ENCODE measurements around the gene ARHGAP28.
"Not testable (repeated sequence)": the region's sequence is repeated elsewhere in the genome, so short reads cannot be mapped to it uniquely, and the experiment has no call there.

The ARHGAP28 gene

DNA sequence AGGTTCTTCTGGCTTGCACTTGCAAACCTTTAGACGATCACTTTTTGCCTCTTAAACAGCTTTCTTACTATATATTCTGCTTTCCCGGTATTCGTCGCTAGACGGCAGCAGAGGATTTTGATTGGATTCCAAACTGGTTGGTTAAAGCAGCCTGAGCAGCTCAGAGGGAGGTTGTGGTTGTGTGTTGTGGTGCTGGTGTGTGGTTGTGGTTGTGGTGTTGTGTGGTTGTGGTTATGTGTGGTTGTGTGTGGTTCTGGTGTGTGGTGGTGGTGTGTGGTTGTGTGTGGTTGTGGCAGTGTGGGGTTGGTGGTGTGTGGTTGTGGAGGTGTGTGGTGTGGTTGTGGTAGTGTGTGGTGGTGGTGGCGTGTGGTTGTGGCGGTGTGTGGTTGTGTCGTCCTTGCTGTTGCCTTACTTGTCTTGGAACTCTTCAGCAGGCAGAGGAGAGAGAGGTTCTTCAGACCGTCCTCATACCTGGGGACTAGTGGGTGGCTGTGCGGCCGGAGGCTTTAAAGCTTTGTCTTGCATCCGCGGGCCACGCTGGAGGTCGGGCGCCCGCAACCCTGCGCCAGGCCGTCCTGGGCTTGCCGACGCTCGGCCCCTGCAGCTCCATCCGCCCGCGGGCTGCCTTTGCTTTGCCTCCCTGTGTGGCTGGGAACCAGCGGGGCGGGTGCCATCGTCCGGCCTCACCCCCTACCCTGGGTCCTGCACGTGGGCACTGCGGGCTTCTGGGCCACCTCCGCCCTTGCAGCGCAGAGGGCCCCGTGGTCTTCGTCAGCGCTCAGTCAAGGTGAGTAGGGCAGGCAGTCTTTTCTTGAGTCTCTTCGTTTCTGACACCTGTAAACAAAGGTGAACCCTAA lies 190.8 kb downstream of the ARHGAP28 start:
- in situ Hi-C loops (cut with MboI; ENCODE audit: low sequenced_read_pairs) = no loop called here

DNA sequence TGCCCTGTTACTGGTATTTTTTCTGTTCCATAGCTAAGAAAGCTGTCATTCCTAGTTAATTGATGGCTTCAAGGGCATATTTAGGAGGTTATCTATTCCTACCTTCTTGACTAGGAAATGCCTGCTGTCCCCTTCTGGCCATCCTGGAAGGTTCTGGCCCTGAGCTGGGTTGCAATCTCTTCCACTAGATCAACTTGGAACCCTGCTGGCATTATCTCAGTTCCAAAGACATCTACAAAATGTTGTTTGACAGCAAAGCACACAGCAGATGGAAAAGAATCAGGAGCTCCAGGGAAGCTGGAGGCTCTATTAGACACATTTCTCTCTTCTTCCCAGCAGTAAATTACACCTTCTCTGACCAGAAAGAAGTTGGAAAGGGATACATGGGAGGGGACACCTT lies 192.1 kb downstream of the ARHGAP28 start:
- in situ Hi-C loops (cut with MboI; ENCODE audit: low sequenced_read_pairs) = no loop called here

DNA sequence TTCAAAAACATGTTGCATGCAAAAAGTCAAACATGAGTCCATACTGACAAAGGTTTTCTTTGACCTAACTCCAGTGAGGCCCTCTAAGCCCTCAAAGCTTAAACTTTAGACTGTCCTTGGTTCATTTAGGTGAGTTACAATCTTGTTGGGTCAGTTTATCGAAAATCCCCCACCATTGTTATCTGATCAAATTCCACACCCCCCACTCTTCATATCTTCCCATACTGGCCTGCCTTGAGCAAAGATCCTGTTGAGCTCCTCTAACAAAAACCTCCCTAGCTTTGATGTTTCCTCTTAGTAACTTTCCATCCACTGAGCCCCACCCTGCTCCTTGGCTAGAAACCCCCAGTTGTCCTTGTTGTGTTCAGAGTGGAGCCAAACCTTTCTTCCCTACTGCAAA lies 193.7 kb downstream of the ARHGAP28 start:
- in situ Hi-C loops (cut with MboI; ENCODE audit: low sequenced_read_pairs) = no loop called here

DNA sequence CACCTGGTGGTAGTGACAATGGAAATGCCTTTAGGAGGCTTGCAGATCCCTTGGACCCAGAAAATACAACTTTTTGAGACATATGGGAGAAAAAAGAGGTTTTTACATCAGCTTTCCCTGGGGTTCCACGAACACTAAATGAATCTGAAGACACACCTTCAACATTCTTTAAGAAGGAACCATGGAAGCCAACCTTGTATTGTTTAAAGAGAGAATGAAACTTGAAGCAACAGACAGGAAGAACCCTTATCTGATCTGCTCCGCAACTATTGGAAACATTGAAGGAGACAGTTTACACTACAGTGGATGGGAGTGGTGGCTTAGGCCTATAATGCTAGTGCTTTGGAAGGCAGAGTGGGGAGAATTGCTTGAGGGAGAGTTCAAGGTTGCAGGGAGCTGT lies 197.6 kb downstream of the ARHGAP28 start:
- in situ Hi-C loops (cut with MboI; ENCODE audit: low sequenced_read_pairs) = no loop called here

DNA sequence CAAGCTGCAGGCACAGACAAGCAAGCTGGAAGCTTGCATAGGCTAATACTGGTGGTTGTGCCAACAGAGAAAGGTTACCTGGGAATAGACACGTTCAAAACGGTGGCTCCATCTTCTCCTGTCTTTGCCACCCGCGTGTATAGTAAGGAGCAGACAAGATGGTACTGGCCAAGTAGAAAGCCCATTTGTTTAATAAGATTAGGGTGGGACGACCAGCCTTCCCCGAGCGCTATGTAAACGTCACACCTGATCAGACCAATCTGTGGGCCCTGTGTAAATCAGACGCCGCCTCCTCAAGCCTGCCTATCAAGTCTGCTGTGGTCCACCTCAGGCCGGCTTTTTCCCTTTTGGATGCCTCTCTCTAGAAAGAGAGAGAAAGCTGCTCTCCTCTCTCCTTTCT lies 198.8 kb downstream of the ARHGAP28 start:
- in situ Hi-C loops (cut with MboI; ENCODE audit: low sequenced_read_pairs) = no loop called here

DNA sequence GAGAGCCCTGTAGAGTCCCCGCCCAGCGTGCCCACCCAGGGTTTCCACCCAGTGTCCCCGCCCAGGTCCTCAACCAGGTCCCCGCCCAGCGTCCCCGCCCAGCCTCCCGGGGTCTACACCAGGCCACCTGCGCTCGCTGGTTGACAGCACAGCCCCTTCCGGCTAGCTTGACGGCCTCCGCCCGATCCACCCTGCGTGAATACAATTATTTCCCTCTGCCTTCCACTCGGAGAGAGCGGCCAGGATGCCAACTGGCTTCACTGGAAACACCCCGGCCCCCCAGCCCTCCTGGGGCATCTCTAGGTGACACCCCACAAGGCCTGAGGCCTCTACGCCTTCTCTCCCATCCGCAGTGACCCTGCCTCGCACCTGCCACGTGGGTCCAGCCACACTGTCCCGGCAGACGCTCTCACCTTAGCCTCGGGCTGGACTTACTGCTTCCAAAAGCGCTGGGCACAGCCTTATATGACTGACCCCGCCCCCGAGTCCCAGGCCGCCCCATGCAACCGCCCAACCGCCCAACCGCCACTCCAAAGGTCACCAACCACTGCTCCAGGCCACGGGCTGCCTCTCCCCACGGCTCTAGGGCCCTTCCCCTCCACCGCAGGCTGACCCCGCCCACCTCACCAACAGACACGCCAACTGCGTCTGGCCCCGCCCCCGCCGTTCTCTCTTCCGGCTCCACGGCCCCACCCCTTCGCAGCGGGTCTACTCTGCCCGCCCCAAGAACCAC lies 200.0 kb downstream of the ARHGAP28 start:
- in situ Hi-C loops (cut with MboI; ENCODE audit: low sequenced_read_pairs) = no loop called here

DNA sequence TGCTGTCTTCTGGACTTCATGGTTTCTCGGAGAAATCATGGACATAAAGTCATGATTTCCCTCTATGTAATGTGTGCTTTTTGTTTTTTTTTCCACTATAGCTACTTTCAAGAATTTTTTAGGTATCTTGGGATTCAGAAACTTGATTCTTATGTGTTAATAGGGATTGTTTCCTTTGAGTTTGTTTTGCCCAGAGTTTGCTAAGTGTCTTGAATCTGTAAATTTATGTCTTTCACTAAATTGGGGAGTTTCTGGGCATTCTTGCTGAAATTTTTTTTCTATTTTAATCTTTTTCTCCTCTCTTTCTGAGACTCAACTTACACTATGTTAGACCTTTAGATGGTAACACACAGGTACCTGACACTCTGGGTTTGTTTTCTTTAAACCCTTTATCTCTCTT lies 205.3 kb downstream of the ARHGAP28 start:
- in situ Hi-C loops (cut with MboI; ENCODE audit: low sequenced_read_pairs) = no loop called here

DNA sequence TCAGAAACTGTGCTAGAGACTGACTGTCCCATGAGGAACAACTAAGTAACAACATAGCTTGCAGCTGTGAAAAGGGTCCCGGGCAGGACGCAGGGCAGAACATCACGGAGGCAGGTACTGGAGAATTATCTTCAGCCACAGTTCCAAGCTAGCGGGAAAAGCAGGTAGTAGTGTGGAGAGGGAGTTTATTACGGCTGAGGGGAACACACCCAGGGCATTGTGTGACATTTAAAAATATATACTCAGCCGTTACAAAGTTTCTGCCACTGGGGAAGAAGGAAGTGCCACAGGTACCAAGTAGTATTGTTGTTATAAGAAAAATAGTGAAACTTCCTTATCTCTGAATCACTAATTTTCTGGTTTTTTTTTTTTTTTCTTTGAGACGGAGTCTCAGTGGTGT lies 208.5 kb downstream of the ARHGAP28 start:
- in situ Hi-C loops (cut with MboI; ENCODE audit: low sequenced_read_pairs) = no loop called here

DNA sequence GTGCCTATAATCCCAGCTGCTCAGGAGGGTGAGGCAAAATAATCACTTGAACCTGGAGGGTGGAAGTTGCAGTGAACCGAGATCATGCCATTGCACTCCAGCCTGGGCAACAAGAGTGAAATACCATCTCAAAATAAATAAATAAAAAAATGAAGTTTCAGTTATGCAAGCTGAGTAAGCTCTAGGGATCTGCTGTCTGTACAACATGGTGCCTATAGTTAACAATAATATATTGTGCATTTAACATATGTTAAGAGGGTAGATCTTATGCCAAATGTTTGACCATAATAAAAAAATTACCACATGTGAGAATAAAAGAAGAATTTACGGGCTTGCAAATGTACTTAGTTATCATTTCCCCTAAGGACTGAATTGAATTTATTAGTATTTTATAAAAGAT lies 208.9 kb downstream of the ARHGAP28 start:
- in situ Hi-C loops (cut with MboI; ENCODE audit: low sequenced_read_pairs) = not testable (repeated sequence)

DNA sequence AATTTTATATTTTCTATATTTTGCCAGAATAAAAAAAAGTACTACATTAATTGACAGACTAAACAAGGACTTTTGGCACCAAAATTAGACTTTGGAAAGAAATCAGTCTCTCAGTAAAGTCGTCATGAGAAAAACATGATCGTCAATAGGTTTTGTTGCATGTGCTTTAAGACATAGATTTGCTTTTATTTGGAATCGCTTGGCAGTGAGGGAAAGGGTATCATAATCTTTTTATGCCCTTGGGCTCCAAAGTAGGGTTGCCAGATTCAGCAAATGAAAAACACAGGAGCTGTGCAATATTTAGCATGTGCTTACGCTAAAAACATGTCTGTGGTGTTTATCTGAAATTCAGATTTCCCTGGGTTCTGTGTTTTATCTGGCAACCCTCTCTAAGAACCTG lies 210.5 kb downstream of the ARHGAP28 start:
- in situ Hi-C loops (cut with MboI; ENCODE audit: low sequenced_read_pairs) = no loop called here

DNA sequence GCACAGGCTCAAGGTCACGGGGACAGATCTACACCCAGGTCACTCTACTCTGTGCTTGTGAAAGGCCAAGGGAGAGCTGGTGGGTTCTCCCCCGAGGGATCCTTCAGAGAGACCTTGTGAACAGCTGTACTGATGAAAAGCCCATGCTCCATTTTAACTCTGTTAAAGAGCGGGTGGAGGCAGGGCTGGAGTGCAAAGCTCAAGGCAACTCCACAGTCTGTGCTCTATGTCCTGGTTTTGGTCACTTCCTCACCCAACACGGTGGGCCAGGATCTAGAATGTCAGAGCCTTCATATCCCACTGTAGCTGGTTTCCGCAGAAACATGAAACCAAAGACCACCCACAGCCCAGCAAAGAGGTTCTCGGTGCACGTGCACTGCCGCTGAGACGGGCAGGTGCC lies 210.9 kb downstream of the ARHGAP28 start:
- in situ Hi-C loops (cut with MboI; ENCODE audit: low sequenced_read_pairs) = no loop called here

DNA sequence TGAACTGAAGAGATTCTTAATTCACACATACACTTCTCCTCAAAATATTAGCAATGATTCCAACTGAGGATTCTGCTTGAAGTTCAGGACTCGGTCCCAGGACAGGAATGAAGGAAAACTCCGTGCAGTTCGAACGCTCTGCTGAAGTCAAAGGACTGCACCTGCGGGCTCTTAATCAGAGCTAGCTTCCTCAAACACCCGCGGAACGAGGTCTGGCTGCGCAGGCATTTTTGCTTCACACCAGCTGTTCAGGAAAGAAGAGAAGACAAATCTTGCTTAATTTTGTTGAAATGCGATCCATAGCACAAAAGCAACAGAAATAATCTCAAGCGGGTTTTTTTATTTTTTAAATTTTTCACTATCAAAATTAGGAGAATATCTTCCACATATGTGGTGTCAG lies 212.5 kb downstream of the ARHGAP28 start:
- in situ Hi-C loops (cut with MboI; ENCODE audit: low sequenced_read_pairs) = no loop called here

DNA sequence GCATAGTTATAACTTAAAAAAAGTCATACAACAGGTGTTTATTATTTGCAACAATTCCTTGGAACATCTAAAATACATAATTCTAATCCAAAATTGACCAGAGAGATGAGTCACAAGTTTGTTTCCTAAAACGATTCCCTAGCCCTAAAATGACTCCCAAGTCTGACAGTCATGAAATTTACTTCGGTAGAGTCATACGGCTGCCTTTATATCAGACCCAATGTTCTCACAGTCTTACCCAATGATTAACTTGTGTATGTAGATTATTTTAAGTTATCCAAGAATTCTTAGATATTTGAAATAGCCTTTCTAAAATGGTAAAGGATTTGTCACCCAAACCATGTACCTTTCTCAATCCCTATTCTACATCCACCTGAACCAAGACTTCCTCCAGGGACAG lies 213.2 kb downstream of the ARHGAP28 start:
- in situ Hi-C loops (cut with MboI; ENCODE audit: low sequenced_read_pairs) = no loop called here

DNA sequence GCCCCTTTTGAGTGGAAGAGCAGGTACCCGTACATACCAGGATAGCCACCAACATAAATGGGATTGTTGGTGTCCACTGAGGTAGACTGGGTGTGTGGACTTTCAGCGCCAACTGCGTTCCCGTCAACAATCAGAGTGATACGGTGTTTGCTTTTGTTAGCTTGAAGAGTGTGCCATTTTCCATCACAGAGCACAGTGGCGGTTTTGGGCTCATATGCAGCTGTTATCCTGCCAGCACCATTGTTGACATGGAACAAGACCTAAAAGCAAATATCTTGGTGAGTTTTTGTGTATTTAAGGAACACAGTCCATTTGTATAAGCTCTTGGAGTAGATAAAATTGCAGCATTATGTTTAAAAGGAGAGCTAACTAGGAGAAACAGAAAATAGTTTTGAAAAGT lies 213.6 kb downstream of the ARHGAP28 start:
- in situ Hi-C loops (cut with MboI; ENCODE audit: low sequenced_read_pairs) = no loop called here

DNA sequence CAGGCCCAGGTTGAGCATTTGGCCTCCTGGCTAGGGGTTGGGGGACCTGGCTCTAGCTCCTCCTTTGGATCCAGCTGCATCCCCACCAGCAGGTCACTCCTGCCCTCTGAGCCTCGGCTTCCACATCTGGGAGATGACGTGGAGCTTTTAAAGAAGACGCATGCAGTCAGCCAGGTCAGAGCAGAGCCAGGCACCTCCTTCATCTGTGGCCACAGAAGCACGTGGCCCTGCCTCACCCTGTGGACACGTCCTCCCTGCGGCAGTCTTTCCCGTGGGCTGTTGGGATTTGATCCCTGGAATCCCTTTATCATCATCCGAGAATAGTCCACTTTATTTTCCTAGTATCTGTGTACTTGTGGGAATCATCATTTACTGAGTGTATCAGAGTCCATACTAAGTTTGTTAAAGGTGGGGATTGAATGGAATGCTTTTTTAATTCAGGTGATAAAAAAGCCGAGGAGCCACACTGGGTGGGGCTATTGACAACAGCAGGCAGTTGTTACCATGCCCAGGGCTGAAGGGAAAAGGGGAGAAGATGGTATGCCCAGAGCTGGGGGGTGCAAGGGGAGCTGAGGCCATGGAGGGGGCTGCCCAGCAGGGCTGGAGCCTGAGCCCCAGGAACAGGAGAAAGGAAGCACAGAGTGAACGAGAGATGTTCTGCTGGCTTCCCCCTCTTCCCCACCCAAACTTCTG lies 218.0 kb downstream of the ARHGAP28 start:
- in situ Hi-C loops (cut with MboI; ENCODE audit: low sequenced_read_pairs) = no loop called here

DNA sequence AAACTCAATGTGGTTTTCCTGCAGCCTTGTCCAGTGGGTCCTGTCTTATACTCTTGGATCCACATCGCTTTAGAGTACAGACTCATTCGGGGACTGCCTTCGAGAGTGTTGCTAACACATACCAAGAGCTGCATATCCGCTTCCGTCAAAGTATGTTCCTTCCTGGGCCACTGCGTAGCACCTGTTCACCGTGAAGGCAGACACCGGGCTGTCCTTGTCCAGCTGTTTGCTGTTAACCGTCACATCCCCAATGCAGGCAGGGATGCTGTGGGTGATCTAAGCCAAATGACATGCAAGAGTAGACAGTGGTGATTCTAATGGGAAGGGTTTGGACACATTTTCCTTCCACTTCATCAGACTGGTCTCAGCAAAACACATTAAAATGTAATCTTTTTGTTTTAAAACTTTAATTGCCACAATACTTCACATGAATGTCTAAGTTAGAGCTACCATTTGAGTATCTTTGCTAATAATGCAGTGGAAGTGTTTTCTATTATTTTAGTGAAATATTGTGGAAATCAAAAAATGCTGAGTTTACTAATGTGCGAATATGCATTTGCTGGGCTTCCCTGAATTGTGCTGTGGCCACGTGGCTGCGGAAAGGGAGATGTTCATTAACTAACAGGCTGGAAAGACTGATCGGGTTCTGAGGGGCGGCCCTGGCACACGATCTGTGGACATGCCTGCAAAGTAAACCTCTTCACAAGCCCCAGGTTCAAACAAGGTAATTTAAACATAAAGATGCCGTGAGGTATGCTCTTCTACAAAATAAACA lies 219.0 kb downstream of the ARHGAP28 start:
- in situ Hi-C loops (cut with MboI; ENCODE audit: low sequenced_read_pairs) = no loop called here

DNA sequence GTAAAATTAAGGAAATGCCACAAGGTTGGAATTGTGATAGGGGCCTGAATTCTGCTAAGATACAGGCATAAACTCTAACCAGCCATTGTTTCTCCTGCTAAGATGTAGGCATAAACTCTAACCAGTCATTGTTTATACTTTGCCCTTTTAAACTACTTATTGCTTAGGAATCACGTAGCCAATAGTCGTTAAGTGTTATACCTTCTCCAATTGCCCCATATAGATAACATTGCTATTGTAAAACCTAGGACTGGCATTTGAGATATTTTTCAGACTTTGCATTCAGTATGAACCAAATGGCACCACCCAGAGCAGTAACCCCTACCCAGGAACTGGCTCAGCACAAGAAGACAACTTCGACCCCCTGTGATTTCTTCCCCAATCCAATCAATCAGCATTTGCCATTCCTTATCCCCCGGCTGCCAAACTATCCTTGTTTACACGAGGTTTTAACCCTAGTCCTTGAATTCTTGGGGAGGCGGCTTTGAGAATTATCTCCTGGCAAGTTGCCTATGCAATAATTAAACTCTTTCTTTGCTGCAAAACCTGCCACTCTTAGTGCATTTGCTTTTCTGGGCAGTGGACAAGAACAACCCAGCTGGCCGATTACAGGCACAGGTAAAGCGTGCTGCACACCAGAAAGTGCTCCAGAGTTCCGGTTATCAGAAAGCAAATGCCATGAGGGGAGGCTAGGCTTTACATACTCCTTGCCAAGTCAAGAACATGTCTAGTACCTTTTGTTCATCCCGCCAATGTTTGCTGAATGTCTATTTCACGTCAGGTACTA lies 220.5 kb downstream of the ARHGAP28 start:
- in situ Hi-C loops (cut with MboI; ENCODE audit: low sequenced_read_pairs) = no loop called here

DNA sequence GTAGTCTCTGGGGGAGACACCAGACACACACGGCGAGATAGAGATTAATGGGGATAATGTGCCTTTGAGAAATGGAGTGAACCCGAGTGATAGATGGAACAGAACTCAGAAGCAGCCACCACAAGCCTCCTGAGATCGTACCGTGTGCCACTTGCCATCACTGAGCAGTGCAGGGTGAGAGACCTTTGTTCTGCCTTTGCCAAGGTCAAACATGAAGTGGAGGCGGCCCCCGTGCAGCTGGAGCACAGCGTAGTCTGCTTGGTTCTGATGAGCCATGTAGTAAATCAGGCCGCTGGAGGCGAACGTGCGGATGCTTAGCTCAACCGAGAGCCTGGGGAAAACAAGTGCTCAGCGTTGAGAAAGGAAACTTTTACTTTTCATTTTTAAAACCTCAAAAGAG lies 221.1 kb downstream of the ARHGAP28 start:
- in situ Hi-C loops (cut with MboI; ENCODE audit: low sequenced_read_pairs) = no loop called here

DNA sequence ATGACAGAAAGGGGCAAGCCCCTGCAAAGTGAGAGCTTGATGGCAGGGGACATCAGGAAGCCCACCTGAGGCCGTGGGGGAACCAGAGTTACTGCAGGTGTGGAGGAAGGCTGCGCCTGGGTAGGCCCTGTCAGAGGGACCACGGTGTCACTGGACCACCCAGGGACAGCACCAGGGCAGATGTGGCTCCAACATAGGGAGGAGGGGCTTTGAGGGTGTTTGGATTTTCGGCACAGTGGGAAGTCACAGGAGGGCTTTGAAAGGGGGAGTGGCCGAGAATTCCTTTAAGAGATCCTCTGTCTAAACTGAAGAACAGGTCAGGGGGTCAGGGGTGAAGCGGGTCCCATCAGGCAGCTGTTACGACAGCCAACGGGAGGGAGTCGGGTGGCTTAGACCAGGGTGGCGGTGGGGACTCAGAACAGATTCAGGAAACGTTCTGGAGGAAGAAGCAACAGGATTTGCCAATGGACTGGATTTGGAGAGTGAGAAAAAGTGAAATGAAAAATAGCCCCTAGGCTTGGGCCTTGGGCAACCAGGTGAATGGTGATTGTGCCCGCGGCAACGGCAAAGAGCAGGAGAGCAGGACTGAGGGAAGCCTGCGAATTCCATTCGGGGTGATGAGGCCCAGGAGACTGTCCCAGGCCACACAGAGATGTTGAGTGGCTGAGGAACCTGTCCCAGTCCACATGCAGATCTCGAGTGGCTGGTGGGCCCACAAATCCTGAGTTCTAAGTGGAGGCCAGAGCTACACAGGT lies 222.0 kb downstream of the ARHGAP28 start:
- in situ Hi-C loops (cut with MboI; ENCODE audit: low sequenced_read_pairs) = no loop called here

DNA sequence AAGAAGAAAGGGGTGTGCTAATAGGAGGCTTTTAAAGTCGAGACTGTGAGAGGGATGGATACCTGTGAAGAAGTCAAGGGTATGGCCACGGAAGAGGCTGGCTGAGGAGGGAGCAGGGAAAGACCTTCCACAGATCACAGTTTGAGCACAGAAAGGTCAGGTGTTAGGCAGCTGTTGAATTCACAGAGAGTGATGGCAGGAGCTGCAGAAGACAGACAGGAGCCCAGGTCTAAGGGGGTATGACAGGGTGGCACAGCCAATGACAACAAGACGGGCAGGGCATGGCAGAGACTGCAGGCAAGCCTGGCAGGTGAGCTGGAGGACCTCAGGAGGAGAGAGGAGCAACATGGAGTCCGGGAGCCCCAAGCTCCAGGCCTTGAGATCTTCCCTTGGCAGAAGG lies 225.0 kb downstream of the ARHGAP28 start:
- in situ Hi-C loops (cut with MboI; ENCODE audit: low sequenced_read_pairs) = no loop called here
